SK-N-SH (cell line): ENCODE results near the gene RALGDS. TPM values are rescaled to one million over a fixed set of nuclear protein-coding genes. Genes with fewer than 3 reads are reported as not detected.

Experiments
- CTCF ChIA-PET: fragments of 300-600, 350-600 bp; formaldehyde crosslinking; extraction: SDS; loops from one replicate; lab custom pipeline; 2021; lab: Yijun Ruan, JAX
- POLR2A ChIA-PET: fragments of 350-600 bp; sonication (Branson Sonifier 250); formaldehyde crosslinking; extraction: SDS; loops from one replicate; lab custom pipeline; 2020; ENCODE audit warnings: antibody characterized with exemption, inconsistent platforms; lab: Yijun Ruan, JAX
- DNase-seq: peaks from one replicate; pipeline ENCODE4 v3.0.0; 2012
- H2AFZ ChIP-seq: fragments of 200-600 bp; sonication (generic); 2 replicates; pipeline ENCODE4 v1.8.1; 2016; ENCODE audit warnings: antibody characterized with exemption, mild to moderate bottlenecking, low read depth
- H3F3A ChIP-seq: fragments of 200-600 bp; sonication (generic); replicated peaks from 2 replicates; pipeline ENCODE3; 2016; ENCODE audit warnings: antibody characterized with exemption, mild to moderate bottlenecking; ENCODE audit not compliant: insufficient read depth
- H3K27ac ChIP-seq, 2 experiments: fragments of 200-500 bp in 1 of 2; fragments of 200-600 bp in 1 of 2; sonication (Bioruptor generic) in 1 of 2; sonication (generic), shearing (Covaris generic) in 1 of 2; 2 replicates each; pipeline versions ENCODE4 v1.5.1 to v1.6.1; 2014 to 2016; ENCODE audit warnings: low read depth in 2 of 2, inconsistent platforms in 1 of 2, low read length in 1 of 2, mild to moderate bottlenecking in 1 of 2, mixed read lengths in 1 of 2
- H3K27me3 ChIP-seq: fragments of 200-600 bp; sonication (generic), shearing (Covaris generic); 2 replicates; pipeline ENCODE4 v1.6.1; 2016; ENCODE audit warnings: mixed run types; ENCODE audit not compliant: insufficient read depth
- H3K36me3 ChIP-seq, 2 experiments: fragments of 200-500 bp in 1 of 2; fragments of 200-600 bp in 1 of 2; sonication (Bioruptor generic) in 1 of 2; sonication (generic) in 1 of 2; replicated peaks in 1 of 2; 2 replicates each; pipeline versions ENCODE3 to v1.5.1; 2014 to 2016; ENCODE audit warnings: low read length in 1 of 2, mild to moderate bottlenecking in 1 of 2; ENCODE audit not compliant: insufficient read depth in 2 of 2, control insufficient read depth in 1 of 2
- H3K4me1 ChIP-seq, 2 experiments: fragments of 200-500 bp in 1 of 2; fragments of 200-600 bp in 1 of 2; sonication (Bioruptor generic) in 1 of 2; sonication (generic), shearing (Covaris generic) in 1 of 2; 2 replicates each; pipeline versions ENCODE4 v1.5.1 to v1.6.1; 2014 to 2016; ENCODE audit warnings: low read depth in 1 of 2, low read length in 1 of 2, mixed run types in 1 of 2; ENCODE audit not compliant: insufficient read depth in 2 of 2, control insufficient read depth in 1 of 2
- H3K4me2 ChIP-seq: fragments of 200-600 bp; sonication (generic), shearing (Covaris generic); 2 replicates; pipeline ENCODE4 v1.6.1; 2017; ENCODE audit warnings: mixed run types
- H3K4me3 ChIP-seq, 2 experiments: fragments of 200-500 bp in 1 of 2; fragments of 200-600 bp in 1 of 2; sonication (Bioruptor generic) in 1 of 2; sonication (generic), shearing (Covaris generic) in 1 of 2; 2 replicates each; pipeline versions ENCODE4 v1.5.1 to v1.8.1; 2014 to 2016; ENCODE audit warnings: low read depth in 2 of 2, inconsistent platforms in 1 of 2, low read length in 1 of 2, mild to moderate bottlenecking in 1 of 2, mixed read lengths in 1 of 2, moderate library complexity in 1 of 2
- H3K79me2 ChIP-seq: fragments of 200-600 bp; sonication (generic); 2 replicates; pipeline ENCODE4 v1.8.1; 2017; ENCODE audit warnings: mild to moderate bottlenecking; ENCODE audit not compliant: insufficient read depth
- H3K9ac ChIP-seq: fragments of 200-600 bp; sonication (generic); 2 replicates; pipeline ENCODE4 v1.6.1; 2017; ENCODE audit warnings: mixed run types
- H3K9me2 ChIP-seq: fragments of 200-600 bp; sonication (generic); 2 replicates; pipeline ENCODE4 v1.6.1; 2017; ENCODE audit warnings: mixed run types
- H3K9me3 ChIP-seq: fragments of 200-600 bp; sonication (generic); 2 replicates; pipeline ENCODE4 v1.6.1; 2017; ENCODE audit warnings: mixed run types, mild to moderate bottlenecking, moderate library complexity
- H4K20me1 ChIP-seq: fragments of 200-600 bp; sonication (generic); 2 replicates; pipeline ENCODE4 v1.6.1; 2017; ENCODE audit warnings: mild to moderate bottlenecking, mixed run types; ENCODE audit not compliant: insufficient read depth
- CHD2 ChIP-seq: fragments of 150-350 bp; IDR thresholded peaks from 2 replicates; pipeline ENCODE4 v1.6.1; 2018; ENCODE audit warnings: low read length; ENCODE audit not compliant: partially characterized antibody
- EP300 ChIP-seq, 2 experiments: IDR thresholded peaks; 2 replicates each; pipeline versions ENCODE4 v1.4.0 to v1.6.1; 2012; ENCODE audit warnings: borderline replicate concordance in 1 of 2, low read depth in 1 of 2, low read length in 1 of 2
- FOSL2 ChIP-seq: IDR thresholded peaks from 2 replicates; pipeline ENCODE4 v1.4.0; 2012; ENCODE audit warnings: low read depth, mild to moderate bottlenecking, moderate library complexity, borderline replicate concordance
- GATA2 ChIP-seq: sonication (generic); formaldehyde crosslinking; IDR thresholded peaks from 2 replicates; pipeline ENCODE4 v1.5.0; 2020; ENCODE audit warnings: mild to moderate bottlenecking, missing genetic modification reagents
- MEF2A ChIP-seq: IDR thresholded peaks from 2 replicates; pipeline ENCODE4 v1.4.0; 2012; ENCODE audit warnings: low read depth, borderline replicate concordance
- MXI1 ChIP-seq: IDR thresholded peaks from 2 replicates; pipeline ENCODE4 v1.6.1; 2012; ENCODE audit warnings: mild to moderate bottlenecking, low read depth, low read length, improper control_type of control experiment
- RCOR1 ChIP-seq: fragments of 150-350 bp; IDR thresholded peaks from 2 replicates; pipeline ENCODE4 v1.6.1; 2017; ENCODE audit warnings: antibody characterized with exemption, low read length
- RFX5 ChIP-seq: IDR thresholded peaks from 2 replicates; pipeline ENCODE4 v1.6.1; 2012; ENCODE audit warnings: mild to moderate bottlenecking, improper control_type of control experiment, low read length
- RXRA ChIP-seq: IDR thresholded peaks from 2 replicates; pipeline ENCODE4 v1.4.0; 2012; ENCODE audit warnings: low read depth, mild to moderate bottlenecking, borderline replicate concordance
- SIN3A ChIP-seq: IDR thresholded peaks from 2 replicates; pipeline ENCODE4 v1.6.1; 2012; ENCODE audit warnings: low read depth, mild to moderate bottlenecking, low read length, moderate library complexity, borderline replicate concordance
- TEAD4 ChIP-seq: IDR thresholded peaks from 2 replicates; pipeline ENCODE4 v1.4.0; 2012; ENCODE audit warnings: mild to moderate bottlenecking, borderline replicate concordance; ENCODE audit not compliant: insufficient read depth
- WGBS: methylation state at CpG from one replicate; pipeline ENCODE4 v1.1.6; 2017; ENCODE audit warnings: low lambda C conversion rate; 5-methylcytosine and 5-hydroxymethylcytosine counted together
- polyA plus RNA-seq, 3 experiments: library from polyadenylated mRNA; depleted of rRNA; stranded (reverse); fragments of >200 nt; gene quantifications; 2 replicates each; pipeline ENCODE4 v1.2.3, GENCODE V29; 2012
- TF ChIP-seq, protein P1 (sequence below): IDR thresholded peaks from 2 replicates; pipeline ENCODE4; 2012
- TF ChIP-seq, protein P2 (sequence below): fragments of 150-350 bp; IDR thresholded peaks from 2 replicates; pipeline ENCODE4 v1.6.1; 2016; ENCODE audit warnings: mild to moderate bottlenecking, low read depth, low read length
- TF ChIP-seq, protein P3 (sequence below): fragments of 200-600 bp; sonication (generic); IDR thresholded peaks from 2 replicates; pipeline ENCODE4 v1.6.1; 2017; ENCODE audit warnings: antibody characterized with exemption, mild to moderate bottlenecking, moderate library complexity
- TF ChIP-seq, protein P4 (sequence below): IDR thresholded peaks from 2 replicates; pipeline ENCODE4 v1.4.0; 2012; ENCODE audit warnings: low read depth, borderline replicate concordance

Gene RALGDS
- polyA plus RNA-seq, 1 of the 3 experiments (the other 2 are of a cell fraction): 64.7 TPM

DNA sequence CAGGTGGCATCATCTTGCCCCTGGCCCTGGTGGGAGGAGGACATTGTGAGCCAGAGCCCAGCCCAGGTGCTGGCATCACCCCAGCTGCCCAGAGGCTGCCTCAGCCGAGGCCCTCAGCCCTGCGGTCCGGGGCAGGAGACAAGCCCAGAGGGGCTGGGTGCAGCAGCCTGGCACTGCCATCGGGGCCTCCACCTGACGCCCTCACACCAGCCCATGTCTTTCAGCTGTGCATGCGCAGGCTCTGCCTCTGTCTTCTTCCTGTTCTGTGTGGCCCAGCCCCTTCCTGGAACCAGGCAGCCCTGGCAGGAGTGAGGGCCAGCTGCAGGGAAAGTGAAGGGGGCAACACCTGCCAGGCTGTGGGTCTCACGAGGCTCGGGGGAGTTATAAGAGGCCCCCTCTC, 64.0 kb downstream of the RALGDS start:
- H3K9me3 ChIP-seq: no peaks in the 10 kb centered on the region
- TF ChIP-seq RCOR1 (no peak), MXI1 (no peak), CHD2 (no peak), GATA2 (no peak), TEAD4 (no peak), RXRA (no peak), SIN3A (no peak), RFX5 (no peak), FOSL2 (no peak), MEF2A (no peak), EP300 (IDR thresholded peaks at IDR 0.05; ENCODE audit: borderline replicate concordance in 1 of 2, low read depth in 1 of 2, low read length in 1 of 2) (no peak)
- TF ChIP-seq, protein P1, sequence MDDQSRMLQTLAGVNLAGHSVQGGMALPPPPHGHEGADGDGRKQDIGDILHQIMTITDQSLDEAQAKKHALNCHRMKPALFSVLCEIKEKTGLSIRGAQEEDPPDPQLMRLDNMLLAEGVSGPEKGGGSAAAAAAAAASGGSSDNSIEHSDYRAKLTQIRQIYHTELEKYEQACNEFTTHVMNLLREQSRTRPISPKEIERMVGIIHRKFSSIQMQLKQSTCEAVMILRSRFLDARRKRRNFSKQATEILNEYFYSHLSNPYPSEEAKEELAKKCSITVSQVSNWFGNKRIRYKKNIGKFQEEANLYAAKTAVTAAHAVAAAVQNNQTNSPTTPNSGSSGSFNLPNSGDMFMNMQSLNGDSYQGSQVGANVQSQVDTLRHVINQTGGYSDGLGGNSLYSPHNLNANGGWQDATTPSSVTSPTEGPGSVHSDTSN: no peak
- TF ChIP-seq, protein P2, sequence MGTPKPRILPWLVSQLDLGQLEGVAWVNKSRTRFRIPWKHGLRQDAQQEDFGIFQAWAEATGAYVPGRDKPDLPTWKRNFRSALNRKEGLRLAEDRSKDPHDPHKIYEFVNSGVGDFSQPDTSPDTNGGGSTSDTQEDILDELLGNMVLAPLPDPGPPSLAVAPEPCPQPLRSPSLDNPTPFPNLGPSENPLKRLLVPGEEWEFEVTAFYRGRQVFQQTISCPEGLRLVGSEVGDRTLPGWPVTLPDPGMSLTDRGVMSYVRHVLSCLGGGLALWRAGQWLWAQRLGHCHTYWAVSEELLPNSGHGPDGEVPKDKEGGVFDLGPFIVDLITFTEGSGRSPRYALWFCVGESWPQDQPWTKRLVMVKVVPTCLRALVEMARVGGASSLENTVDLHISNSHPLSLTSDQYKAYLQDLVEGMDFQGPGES: no peak
- TF ChIP-seq, protein P3, sequence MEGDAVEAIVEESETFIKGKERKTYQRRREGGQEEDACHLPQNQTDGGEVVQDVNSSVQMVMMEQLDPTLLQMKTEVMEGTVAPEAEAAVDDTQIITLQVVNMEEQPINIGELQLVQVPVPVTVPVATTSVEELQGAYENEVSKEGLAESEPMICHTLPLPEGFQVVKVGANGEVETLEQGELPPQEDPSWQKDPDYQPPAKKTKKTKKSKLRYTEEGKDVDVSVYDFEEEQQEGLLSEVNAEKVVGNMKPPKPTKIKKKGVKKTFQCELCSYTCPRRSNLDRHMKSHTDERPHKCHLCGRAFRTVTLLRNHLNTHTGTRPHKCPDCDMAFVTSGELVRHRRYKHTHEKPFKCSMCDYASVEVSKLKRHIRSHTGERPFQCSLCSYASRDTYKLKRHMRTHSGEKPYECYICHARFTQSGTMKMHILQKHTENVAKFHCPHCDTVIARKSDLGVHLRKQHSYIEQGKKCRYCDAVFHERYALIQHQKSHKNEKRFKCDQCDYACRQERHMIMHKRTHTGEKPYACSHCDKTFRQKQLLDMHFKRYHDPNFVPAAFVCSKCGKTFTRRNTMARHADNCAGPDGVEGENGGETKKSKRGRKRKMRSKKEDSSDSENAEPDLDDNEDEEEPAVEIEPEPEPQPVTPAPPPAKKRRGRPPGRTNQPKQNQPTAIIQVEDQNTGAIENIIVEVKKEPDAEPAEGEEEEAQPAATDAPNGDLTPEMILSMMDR: no peak
- TF ChIP-seq, protein P4, sequence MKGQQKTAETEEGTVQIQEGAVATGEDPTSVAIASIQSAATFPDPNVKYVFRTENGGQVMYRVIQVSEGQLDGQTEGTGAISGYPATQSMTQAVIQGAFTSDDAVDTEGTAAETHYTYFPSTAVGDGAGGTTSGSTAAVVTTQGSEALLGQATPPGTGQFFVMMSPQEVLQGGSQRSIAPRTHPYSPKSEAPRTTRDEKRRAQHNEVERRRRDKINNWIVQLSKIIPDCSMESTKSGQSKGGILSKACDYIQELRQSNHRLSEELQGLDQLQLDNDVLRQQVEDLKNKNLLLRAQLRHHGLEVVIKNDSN: no peak
- TF ChIP-seq, all 33 proteins: peak for 0
- Histone ChIP-seq H3K27ac (no peak overlapping the region), H3F3A (no peaks in the 10 kb centered on the region), H3K9ac (no peak overlapping the region), H3K4me1 (peaks cover 0 to 40% of the 10 kb centered on the region in 2 experiments; a peak in 1 of 4 replicates), H4K20me1 (no peaks in the 10 kb centered on the region), H3K79me2 (no peaks in the 10 kb centered on the region), H3K36me3 (peaks cover 2 to 39% of the 10 kb centered on the region in 2 experiments), H3K27me3 (no peaks in the 10 kb centered on the region), H3K4me3 (no peak overlapping the region), H3K4me2 (no peak overlapping the region), H3K9me2 (no peaks in the 10 kb centered on the region), H2AFZ (no peak overlapping the region)
- ChIA-PET POLR2A (interaction anchor here (1.1 kb wide), 1 partner anchor 16 kb away, joined by 3 read pairs; no protein-coding TSS in a partner anchor), CTCF (interaction anchor here (0.5 to 1.7 kb wide), 3 partner anchors 90 to 965 kb away, joined by 3 to 5 read pairs (median 3); no protein-coding TSS in a partner anchor)
- 87% methylated on average over 5 of the region's 8 CpGs for WGBS
- DNase-seq: no peak
